Measurements from ENCODE around the gene IFIT1B. TPM values are rescaled to one million over a fixed set of nuclear protein-coding genes. Genes with fewer than 3 reads are reported as not detected.

IFIT1B gene
- total and polyA plus RNA-seq, 8 donors: 0.05 TPM; not detected in 7

DNA sequence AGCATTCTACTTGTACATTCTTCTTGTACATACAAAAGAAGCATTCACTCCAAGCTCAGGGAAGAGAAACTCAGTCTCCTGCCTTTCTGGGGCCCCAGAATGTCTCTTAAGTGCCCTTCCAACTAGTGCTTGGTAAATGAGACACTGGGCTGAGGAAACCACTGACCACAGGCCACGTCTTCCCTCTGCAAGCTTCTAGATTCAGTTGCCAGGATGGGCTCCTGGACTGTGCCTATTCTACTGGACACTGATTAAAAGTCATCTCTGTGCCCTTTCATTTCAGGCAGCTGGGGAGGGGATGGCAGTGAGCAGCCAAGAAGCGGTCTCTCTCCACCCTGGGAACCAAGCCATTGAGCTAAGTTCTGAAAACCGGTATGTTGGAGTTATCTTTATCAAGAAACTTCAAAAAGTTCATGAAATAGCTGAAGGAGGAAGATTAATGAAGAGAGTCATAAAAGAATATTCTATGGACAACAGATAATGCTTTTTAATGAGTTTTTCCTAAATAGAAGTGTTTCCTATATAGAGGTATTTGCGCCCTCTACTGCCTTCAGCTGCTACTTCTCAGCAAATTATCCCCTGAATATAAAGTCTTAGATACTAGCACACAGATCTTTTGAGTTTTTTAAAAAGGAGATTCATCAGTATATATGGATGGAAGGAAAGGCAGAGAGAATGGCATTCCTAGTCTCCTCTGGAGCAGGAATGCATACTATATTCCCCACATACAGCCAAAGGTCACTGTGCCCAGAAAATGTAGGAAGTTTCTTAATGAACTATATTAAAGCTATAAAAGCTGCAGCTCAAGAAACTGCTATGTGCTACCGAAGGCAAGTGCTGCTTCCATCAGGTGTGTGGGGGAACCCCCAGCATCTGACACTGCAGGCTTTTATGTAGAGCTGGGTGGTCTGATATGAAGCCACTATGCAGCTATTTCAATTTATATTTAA, 8.4 kb upstream of the IFIT1B start:
- ATAC-seq: peak in 2 of 4 donors; percentile 15 to 22
- Histone ChIP-seq H3K36me3 (no peaks in the 10 kb centered on the region), H3K9me3 (no peaks in the 10 kb centered on the region), H3K4me1 (peaks cover 9 to 23% (median 11%) of the 10 kb centered on the region in 3 donors), H3K4me3 (no peak overlapping the region), H3K27ac (no peak overlapping the region), H3K27me3 (no peaks in the 10 kb centered on the region)
- no peak for FAIRE-seq
- intact Hi-C loops (cut with DNase I): no loop called here
- no peak for DNase-seq
- TF ChIP-seq, protein P1, sequence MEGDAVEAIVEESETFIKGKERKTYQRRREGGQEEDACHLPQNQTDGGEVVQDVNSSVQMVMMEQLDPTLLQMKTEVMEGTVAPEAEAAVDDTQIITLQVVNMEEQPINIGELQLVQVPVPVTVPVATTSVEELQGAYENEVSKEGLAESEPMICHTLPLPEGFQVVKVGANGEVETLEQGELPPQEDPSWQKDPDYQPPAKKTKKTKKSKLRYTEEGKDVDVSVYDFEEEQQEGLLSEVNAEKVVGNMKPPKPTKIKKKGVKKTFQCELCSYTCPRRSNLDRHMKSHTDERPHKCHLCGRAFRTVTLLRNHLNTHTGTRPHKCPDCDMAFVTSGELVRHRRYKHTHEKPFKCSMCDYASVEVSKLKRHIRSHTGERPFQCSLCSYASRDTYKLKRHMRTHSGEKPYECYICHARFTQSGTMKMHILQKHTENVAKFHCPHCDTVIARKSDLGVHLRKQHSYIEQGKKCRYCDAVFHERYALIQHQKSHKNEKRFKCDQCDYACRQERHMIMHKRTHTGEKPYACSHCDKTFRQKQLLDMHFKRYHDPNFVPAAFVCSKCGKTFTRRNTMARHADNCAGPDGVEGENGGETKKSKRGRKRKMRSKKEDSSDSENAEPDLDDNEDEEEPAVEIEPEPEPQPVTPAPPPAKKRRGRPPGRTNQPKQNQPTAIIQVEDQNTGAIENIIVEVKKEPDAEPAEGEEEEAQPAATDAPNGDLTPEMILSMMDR (IDR thresholded peaks at IDR 0.05): no peak
- 68 to 70% methylated on average over 5 of the region's 5 CpGs for WGBS, 2 donors

DNA sequence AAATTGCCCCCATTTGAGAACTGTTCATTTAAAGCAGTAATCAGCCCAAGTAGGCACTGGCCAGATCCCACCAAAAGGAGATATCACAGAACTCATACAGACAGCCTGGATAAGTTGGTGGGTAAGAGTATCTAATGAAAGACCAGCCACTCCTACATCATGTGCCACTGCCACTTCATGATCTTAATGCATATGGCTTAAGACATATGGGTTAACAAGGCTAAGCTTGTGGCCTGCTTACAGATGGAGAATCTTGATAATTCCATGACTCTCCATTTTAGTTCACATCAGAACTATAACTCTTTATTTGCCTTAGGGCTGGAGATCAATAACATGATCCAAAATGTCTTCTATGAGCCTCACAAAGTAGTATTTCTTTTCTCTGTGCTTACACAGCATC, 6.8 kb upstream of the IFIT1B start:
- no peaks in the 10 kb centered on the region for H3K36me3 ChIP-seq
- intact Hi-C loops (cut with DNase I): no loop called here
- DNase-seq: no peak
- no peak for ATAC-seq
- H3K27me3 ChIP-seq: no peaks in the 10 kb centered on the region
- no peak overlapping the region for H3K4me3 ChIP-seq
- no peak for FAIRE-seq
- H3K27ac ChIP-seq: no peak overlapping the region
- TF ChIP-seq, protein P1 (IDR thresholded peaks at IDR 0.05): no peak
- peaks cover 21 to 38% (median 24%) of the 10 kb centered on the region in 3 donors for H3K4me1 ChIP-seq
- H3K9me3 ChIP-seq: no peaks in the 10 kb centered on the region

DNA sequence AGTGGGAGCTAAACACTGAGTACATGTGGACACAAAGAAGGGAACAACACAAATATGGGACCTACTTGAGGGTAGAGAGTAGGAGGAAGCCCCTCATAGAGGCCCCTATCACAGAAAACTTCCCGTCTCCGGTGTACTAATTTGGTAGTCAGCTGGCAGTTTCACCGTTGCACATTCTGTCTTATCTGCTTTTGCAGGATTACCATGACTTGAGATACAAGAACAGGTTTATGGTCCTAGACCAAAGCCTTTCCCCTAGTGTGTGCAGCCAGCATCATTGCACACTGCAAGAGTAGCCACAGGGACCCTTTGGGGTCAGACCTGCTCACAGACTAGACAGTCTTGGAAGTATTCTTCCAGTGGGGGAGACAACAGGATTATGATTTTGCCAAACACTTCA, 5.9 kb upstream of the IFIT1B start:
- no peak overlapping the region for H3K4me3 ChIP-seq
- no peak for DNase-seq
- no peaks in the 10 kb centered on the region for H3K36me3 ChIP-seq
- H3K27me3 ChIP-seq: no peaks in the 10 kb centered on the region
- ATAC-seq: no peak
- intact Hi-C loops (cut with DNase I): no loop called here
- no peak for FAIRE-seq
- no peaks in the 10 kb centered on the region for H3K9me3 ChIP-seq
- TF ChIP-seq, protein P1 (IDR thresholded peaks at IDR 0.05): no peak
- 80 to 82% methylated on average over 3 of the region's 3 CpGs for WGBS, 2 donors
- no peak overlapping the region for H3K27ac ChIP-seq
- peaks cover 21 to 38% (median 24%) of the 10 kb centered on the region in 3 donors for H3K4me1 ChIP-seq

DNA sequence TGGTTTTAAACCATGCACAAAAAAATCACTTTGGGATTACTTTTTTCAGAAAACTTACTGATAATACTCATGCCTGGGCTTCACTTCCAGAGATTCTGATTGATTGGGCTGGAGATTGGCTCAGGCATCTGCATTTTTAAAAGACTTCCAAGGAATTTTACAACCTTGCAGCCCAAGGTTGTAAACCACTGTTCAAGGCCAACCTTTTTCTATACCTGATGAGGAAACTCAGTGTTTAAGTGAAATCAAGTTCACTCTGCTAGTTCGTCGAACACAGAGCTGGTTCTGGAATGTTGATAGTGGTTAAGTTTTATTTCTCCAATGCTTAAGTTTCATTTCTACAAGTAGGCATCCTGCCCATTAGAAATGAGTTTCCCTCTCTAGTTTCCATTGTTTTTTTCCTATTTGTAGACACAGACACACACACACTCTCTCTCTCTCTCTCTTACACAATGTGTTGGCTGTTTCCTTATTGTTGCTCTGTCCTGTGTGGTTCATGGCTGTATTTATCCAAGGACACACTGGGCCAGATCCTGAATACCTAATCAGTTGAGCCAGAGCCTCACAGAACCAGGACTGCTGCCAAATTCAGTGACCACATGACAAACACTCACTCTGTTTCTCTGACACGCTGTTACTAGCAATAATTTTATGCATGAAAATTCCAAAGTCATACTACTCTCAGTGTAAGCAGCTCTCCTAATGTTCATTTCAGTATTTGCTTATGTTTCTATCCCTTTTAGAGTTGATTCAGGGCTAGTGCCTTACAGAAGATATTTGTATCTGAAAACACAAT, 3.7 kb upstream of the IFIT1B start:
- H3K9me3 ChIP-seq: no peaks in the 10 kb centered on the region
- H3K27ac ChIP-seq: peak overlapping the region; percentile 40 to 92 (median 77)
- TF ChIP-seq, protein P1 (IDR thresholded peaks at IDR 0.05): no peak
- H3K4me3 ChIP-seq: peak overlapping the region in 1 of 4 donors; percentile 5
- WGBS, 2 donors: 4 to 8% methylated on average over 3 of the region's 3 CpGs
- H3K4me1 ChIP-seq: peaks cover 21 to 31% (median 24%) of the 10 kb centered on the region in 3 donors
- DNase-seq (peak in 5 of 6 donors; percentile 82 to 93 (median 92)), ATAC-seq (peak; percentile 94 to 98 (median 98)), FAIRE-seq (peak; percentile 77)
- intact Hi-C loops (cut with DNase I): no loop called here
- H3K36me3 ChIP-seq: no peaks in the 10 kb centered on the region
- no peaks in the 10 kb centered on the region for H3K27me3 ChIP-seq

Data from pancreas (tissue), 10 donors.